ENCODE results near the gene DCLK2. TPM values are rescaled to one million over a fixed set of nuclear protein-coding genes. Genes with fewer than 3 reads are reported as not detected.

DCLK2 gene
- total RNA-seq, 3 donors from 2014 or later = 0.08 TPM; not detected in 2

DNA sequence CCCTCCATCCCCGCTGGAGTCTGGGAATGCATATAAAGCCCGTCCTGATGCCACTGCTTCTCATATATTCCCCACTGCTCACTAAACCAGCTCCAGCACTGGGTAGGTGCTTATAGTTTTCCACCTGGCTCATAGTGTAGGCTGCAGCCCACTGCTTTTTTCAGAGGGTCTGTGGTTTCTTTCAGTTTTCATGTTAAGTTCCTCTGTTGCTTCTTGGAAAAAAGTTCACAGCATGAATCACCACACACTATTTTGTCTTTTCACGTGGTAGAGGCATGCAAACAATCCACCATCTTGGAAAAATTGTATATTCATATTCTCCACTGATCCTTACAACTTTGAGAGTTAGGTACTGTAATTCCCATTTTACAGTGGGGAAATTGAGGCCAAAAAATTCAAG lies 39.4 kb downstream of the DCLK2 start:
- Mint-ChIP-seq H3K36me3 (ENCODE audit: insufficient read depth) (no peaks in the 10 kb centered on the region), H3K9me3 (peaks cover 6% of the 10 kb centered on the region), H3K4me3 (no peak overlapping the region), H3K27me3 (ENCODE audit: low read depth) (peaks cover 11% of the 10 kb centered on the region), H3K4me1 (ENCODE audit: low read depth) (no peaks in the 10 kb centered on the region)
- no peak for DNase-seq
- ATAC-seq = no peak

DNA sequence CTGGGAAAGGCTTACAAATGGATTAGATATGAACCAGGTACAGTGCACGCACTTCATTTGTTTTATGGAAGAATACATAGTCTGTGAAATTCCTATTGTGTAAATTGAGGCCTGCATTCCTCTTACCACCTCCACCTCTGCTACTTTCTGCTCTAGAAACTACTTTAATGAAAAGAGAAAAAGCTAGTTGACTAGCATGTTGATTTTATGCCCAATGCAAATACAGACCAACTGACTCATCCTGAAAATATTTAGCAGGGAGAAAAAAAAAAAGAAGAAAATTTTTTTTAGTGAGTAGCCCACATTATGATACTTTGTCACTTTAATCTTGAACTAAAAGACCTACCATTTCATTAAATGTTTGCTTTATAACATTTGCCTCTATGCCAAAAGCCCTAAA lies 41.2 kb downstream of the DCLK2 start:
- H3K4me3 Mint-ChIP-seq = no peak overlapping the region
- H3K4me1 Mint-ChIP-seq (ENCODE audit: low read depth) = no peaks in the 10 kb centered on the region
- no peaks in the 10 kb centered on the region for H3K36me3 Mint-ChIP-seq (ENCODE audit: insufficient read depth)

DNA sequence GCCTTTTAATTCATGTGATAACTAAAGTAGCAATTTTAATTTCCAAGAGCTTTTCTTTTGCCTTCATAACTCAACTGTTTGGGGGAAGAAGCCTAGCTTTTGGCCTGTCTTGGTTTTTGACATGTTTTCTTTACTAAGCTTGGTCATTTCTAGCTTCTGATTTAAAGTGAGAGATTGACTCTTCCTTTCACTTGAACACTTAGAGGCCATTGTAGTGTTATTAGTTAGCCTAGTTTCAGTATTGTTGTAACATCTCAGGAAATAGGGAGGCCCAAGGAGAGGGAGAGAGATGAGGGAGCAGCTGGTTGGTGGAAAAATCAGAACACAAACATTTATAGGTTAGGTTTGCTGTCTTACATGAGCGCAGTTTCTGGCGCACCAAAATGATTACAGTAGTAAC lies 44.8 kb downstream of the DCLK2 start:
- H3K9me3 Mint-ChIP-seq = no peaks in the 10 kb centered on the region
- H3K36me3 Mint-ChIP-seq (ENCODE audit: insufficient read depth) = no peaks in the 10 kb centered on the region
- ATAC-seq = no peak
- peaks cover 5% of the 10 kb centered on the region for H3K27me3 Mint-ChIP-seq (ENCODE audit: low read depth)
- no peak for DNase-seq
- no peak overlapping the region for H3K4me3 Mint-ChIP-seq
- no peaks in the 10 kb centered on the region for H3K4me1 Mint-ChIP-seq (ENCODE audit: low read depth)

More for the DNA sequence above, 41.2 kb downstream of the DCLK2 start:
- Mint-ChIP-seq H3K9me3 (no peaks in the 10 kb centered on the region), H3K27me3 (ENCODE audit: low read depth) (peaks cover 7% of the 10 kb centered on the region)
- DNase-seq (no peak), ATAC-seq (no peak)

DNA sequence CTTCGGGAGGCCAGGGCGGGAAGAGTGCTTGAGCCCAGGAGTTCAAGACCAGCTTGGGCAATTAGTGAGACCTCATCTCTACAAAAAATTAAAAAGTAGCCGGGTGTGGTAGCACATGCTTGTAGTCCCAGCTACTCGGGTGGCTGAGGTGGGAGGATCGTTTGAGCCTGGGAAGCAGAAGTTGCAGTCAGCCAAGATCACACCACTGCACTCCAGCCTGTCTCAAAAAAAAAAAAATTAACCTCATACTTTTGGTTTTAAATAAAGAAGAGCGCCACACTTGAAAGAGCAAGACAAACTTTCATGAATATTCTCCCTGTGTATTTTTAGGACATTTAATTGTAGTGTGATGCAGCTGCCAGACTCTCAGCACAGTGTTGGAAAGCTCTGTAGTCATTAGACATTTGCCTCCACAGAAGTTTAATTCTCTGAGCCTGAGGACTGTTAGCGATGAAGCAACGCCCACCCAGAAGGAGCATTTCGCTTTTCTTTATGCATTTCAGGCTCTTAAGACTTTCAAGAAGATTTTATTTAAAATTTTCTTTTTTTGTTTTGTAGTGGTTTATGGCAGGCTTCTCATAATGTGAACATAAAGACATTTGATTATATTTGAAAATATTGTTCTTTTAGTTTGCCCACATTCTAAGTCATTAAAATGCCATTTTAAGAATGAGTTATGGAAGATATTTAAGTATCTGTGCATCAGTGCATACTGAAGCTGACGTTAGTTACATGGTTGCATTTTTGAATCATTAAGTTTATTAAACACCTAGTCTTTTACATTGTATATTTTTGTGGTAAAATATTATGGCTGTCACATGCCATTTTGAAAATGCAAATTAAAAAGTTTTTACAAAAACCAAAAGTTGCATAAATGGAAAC lies 45.8 kb downstream of the DCLK2 start:
- Mint-ChIP-seq H3K4me1 (ENCODE audit: low read depth) (no peaks in the 10 kb centered on the region), H3K9me3 (no peaks in the 10 kb centered on the region), H3K36me3 (ENCODE audit: insufficient read depth) (no peaks in the 10 kb centered on the region), H3K4me3 (no peak overlapping the region), H3K27me3 (ENCODE audit: low read depth) (peaks cover 10% of the 10 kb centered on the region)
- no peak for ATAC-seq
- no peak for DNase-seq

DNA sequence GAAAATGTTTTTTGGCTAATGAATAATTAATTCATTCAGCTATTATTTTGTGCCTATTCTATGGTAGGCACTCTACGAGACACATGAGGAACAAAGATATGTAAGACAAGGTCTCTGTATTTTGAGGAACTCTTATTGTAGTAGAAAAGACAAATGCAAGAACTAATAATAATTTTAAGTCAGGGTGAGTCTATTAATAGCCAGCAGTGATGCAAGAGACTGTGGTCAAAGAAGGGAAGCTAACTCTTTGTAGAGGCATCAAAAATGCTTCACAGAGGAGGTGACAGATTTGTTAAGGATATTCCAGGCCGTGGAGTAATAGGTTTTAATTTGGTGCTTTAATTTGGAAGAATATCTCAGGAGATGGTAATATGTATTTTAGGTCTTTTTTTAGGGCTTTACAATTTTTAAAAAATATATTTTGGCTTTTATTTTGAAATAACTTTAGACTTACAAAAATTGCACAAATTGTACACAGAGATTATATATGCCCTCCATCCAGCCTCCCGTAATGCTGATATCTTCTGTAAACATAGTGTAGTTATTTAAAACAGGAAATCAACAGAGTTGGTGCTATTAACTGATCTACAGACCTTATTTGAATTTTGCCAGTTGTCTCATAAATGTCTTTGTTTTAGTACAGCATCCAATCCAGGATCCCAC lies 48.1 kb downstream of the DCLK2 start:
- no peaks in the 10 kb centered on the region for H3K36me3 Mint-ChIP-seq (ENCODE audit: insufficient read depth)
- DNase-seq (no peak), ATAC-seq (no peak)
- no peaks in the 10 kb centered on the region for H3K9me3 Mint-ChIP-seq
- H3K4me1 Mint-ChIP-seq (ENCODE audit: low read depth) = no peaks in the 10 kb centered on the region
- H3K27me3 Mint-ChIP-seq (ENCODE audit: low read depth) = peaks cover 10% of the 10 kb centered on the region
- H3K4me3 Mint-ChIP-seq = no peak overlapping the region

DNA sequence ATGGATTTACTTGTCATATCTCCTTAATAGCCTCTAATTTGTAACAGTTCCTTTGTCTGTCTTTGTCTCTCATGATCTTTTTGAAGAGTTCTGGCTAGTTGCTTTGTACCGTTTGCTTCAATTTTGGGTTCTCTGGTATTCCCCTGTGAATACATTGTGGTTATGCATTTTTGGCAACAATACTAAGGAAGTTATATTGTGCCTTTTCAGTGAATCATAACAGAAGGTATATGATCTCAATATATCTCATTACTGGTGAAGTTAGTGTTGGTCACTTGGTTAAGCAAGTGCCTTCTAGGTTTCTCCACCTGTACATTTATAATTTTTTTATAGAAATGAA lies 48.6 kb downstream of the DCLK2 start:
- ATAC-seq = no peak

DNA sequence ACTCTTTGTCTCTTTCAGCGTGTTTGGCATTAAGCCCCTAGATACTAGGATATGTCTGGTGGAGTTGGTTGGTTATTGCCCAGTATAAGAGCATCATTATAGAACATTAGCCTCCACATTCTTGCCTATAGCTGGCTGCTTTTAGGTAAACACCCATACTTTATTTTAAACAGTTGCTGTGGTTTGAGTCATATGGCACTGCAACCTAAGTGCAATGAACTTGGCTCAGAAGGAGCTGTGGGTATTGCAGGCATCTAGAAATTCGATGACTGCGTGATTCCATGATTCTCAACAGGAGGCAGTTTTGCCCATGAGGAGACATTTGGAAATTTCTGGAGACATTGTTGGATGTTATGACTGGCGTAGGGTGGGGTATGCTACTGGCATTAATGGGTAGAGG lies 49.5 kb downstream of the DCLK2 start:
- Mint-ChIP-seq H3K4me1 (ENCODE audit: low read depth) (no peaks in the 10 kb centered on the region), H3K9me3 (no peaks in the 10 kb centered on the region), H3K27me3 (ENCODE audit: low read depth) (peaks cover 7% of the 10 kb centered on the region), H3K36me3 (ENCODE audit: insufficient read depth) (no peaks in the 10 kb centered on the region), H3K4me3 (no peak overlapping the region)
- ATAC-seq (no peak), DNase-seq (no peak)

More for the DNA sequence above, 48.6 kb downstream of the DCLK2 start:
- Mint-ChIP-seq H3K9me3 (no peaks in the 10 kb centered on the region), H3K36me3 (ENCODE audit: insufficient read depth) (no peaks in the 10 kb centered on the region), H3K27me3 (ENCODE audit: low read depth) (peaks cover 9% of the 10 kb centered on the region), H3K4me1 (ENCODE audit: low read depth) (no peaks in the 10 kb centered on the region), H3K4me3 (no peak overlapping the region)
- DNase-seq = no peak

DNA sequence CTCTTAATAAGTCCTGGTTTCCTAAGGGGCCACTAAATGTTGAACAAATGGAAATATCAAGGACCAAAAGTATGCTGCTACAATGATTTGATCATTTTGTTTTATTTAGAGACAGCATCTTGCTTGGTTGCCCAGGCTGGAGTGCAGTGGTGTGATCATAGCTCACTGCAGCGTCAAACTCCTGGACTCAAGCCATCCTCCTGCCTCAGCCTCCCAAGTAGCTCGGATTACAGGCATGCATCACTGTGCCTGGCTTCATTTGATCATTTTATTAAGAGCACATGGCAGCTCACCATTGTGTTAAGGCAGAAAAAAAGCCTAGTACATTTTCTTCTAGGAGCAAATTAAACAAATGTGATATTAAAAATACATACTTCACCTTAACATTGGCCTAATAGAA lies 52.7 kb downstream of the DCLK2 start:
- no peaks in the 10 kb centered on the region for H3K36me3 Mint-ChIP-seq (ENCODE audit: insufficient read depth)
- no peak overlapping the region for H3K4me3 Mint-ChIP-seq
- H3K4me1 Mint-ChIP-seq (ENCODE audit: low read depth) = no peaks in the 10 kb centered on the region
- peaks cover 7% of the 10 kb centered on the region for H3K27me3 Mint-ChIP-seq (ENCODE audit: low read depth)
- ATAC-seq (no peak), DNase-seq (no peak)
- no peaks in the 10 kb centered on the region for H3K9me3 Mint-ChIP-seq

DNA sequence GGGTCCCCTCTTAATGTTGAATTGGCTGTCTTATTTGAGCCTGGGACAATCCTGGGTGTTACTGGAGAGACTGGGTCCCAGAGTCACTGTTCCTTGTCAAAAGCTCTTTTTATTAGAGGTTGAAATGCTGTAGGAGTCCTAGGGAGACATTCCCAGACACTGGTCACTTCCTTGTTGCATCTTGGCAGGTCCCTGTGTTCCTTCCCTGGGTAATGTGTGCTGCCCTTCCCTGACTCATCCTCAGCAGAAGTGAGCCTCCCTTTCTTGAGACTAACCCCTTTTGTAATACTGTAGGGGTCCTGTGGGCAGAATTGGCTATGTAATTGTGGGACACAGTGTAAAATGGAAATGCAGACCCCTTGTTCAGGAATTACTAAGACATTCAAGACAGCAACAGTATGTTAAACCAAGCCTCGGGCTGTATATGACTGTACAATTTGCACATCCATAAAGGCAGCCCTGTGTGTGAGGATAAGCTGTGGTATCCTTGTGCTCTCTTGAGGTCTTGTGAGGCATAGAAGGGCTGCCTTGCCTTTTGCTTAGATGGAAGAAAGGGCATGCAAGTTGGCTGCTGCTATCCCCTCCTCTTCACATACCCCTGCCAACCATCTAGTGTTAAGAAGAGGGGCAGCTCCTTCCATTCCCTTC lies 53.5 kb downstream of the DCLK2 start:
- Mint-ChIP-seq H3K9me3 (no peaks in the 10 kb centered on the region), H3K36me3 (ENCODE audit: insufficient read depth) (no peaks in the 10 kb centered on the region), H3K4me1 (ENCODE audit: low read depth) (no peaks in the 10 kb centered on the region), H3K27me3 (ENCODE audit: low read depth) (peaks cover 7% of the 10 kb centered on the region), H3K4me3 (no peak overlapping the region)
- no peak for DNase-seq
- ATAC-seq = no peak

DNA sequence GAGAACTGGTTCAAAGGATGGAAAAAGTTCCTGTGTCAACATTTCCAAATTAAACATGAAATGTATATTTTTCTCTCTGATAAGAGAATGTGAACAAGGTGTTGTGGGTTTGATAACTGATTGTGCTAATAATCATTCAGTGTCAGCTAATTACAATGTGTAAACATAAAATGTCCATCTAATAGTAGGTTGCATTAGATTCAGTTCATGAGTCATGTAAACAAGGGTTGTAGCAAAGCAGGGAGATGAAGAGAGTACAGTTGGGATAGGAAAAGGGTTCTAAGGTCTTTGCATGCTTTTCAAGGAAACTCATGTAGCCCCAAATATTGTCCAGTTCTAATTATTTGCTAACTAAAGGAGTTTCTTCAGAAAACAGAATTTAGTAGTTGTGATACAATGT lies 55.4 kb downstream of the DCLK2 start:
- H3K4me3 Mint-ChIP-seq = no peak overlapping the region
- no peaks in the 10 kb centered on the region for H3K9me3 Mint-ChIP-seq
- no peak for DNase-seq
- no peaks in the 10 kb centered on the region for H3K36me3 Mint-ChIP-seq (ENCODE audit: insufficient read depth)
- H3K4me1 Mint-ChIP-seq (ENCODE audit: low read depth) = no peaks in the 10 kb centered on the region
- H3K27me3 Mint-ChIP-seq (ENCODE audit: low read depth) = peaks cover under 1% of the 10 kb centered on the region
- ATAC-seq = no peak

DNA sequence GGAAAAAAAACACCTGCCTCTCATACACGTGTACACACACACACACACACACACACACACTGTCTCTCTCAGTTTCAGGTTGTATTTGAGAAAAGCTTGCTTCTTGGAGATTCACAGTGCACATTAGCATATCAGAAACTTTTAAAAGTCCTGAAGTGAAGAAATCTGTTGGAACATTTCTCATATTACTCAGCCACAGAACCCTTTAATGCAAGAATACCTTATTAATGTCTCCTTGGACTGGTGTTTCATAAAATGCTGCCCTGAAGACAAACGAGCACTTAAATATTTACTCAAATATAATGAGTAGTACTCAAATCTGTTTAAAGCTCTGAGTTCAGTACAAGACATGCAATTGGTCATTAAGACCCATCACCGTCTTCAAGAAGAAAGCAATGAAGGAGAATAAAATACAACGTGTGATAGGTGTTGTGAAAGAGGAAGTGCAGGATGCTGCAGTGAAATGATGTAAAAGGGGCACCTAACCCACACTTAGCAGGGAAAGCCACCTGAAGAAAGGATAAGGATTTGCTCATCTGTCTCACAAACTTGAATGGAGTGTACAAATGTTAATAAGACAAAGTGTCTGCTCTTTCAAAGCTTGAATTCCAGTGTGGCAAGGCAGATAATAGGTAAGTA lies 57.0 kb downstream of the DCLK2 start:
- no peak overlapping the region for H3K4me3 Mint-ChIP-seq
- DNase-seq (no peak), ATAC-seq (no peak)
- H3K36me3 Mint-ChIP-seq (ENCODE audit: insufficient read depth) = no peaks in the 10 kb centered on the region
- no peaks in the 10 kb centered on the region for H3K4me1 Mint-ChIP-seq (ENCODE audit: low read depth)
- H3K9me3 Mint-ChIP-seq = no peaks in the 10 kb centered on the region
- H3K27me3 Mint-ChIP-seq (ENCODE audit: low read depth) = no peaks in the 10 kb centered on the region

DNA sequence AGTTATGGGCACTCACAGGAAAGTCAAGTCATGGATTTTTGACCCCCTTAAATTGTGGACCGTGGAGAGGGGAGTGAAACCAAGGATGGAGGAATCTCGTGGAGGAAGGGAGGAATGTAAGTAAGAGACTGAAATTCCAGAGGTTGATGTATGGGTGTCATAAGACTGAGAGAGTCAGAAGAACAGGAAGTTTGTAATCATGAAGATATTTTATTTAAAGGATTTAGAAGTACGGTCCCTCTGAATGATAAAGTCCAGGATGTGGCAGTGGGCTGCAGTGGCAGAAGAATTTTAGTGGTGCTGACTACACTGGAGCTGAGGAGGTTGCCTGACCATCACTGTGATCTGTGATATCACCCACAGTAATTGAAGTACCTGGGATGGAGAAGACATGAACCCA lies 57.8 kb downstream of the DCLK2 start:
- Mint-ChIP-seq H3K4me3 (no peak overlapping the region), H3K9me3 (no peaks in the 10 kb centered on the region), H3K27me3 (ENCODE audit: low read depth) (no peaks in the 10 kb centered on the region), H3K36me3 (ENCODE audit: insufficient read depth) (no peaks in the 10 kb centered on the region), H3K4me1 (ENCODE audit: low read depth) (no peaks in the 10 kb centered on the region)
- no peak for DNase-seq
- no peak for ATAC-seq

DNA sequence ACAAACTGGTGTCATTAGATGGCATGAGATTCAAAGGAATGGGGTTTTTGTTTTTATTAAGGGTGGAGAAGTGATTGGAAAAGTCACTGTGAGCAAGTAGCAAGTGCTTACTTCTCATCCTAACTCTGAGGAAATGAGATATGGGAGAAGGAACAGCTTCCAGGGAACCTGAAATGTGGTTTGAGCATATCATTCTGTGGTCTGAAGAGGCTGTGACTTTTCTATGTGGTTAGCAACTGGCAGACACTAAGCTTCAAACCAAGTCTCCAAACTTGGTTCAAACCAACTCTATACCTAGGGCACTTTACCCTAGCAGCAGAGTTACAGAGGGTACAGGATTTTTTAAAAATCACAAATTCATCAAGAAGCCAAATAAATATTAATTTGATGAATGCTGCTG lies 58.2 kb downstream of the DCLK2 start:
- DNase-seq = no peak
- H3K4me3 Mint-ChIP-seq = no peak overlapping the region
- no peaks in the 10 kb centered on the region for H3K9me3 Mint-ChIP-seq
- no peaks in the 10 kb centered on the region for H3K36me3 Mint-ChIP-seq (ENCODE audit: insufficient read depth)
- ATAC-seq = no peak
- peaks cover 2% of the 10 kb centered on the region for H3K27me3 Mint-ChIP-seq (ENCODE audit: low read depth)
- no peaks in the 10 kb centered on the region for H3K4me1 Mint-ChIP-seq (ENCODE audit: low read depth)

DNA sequence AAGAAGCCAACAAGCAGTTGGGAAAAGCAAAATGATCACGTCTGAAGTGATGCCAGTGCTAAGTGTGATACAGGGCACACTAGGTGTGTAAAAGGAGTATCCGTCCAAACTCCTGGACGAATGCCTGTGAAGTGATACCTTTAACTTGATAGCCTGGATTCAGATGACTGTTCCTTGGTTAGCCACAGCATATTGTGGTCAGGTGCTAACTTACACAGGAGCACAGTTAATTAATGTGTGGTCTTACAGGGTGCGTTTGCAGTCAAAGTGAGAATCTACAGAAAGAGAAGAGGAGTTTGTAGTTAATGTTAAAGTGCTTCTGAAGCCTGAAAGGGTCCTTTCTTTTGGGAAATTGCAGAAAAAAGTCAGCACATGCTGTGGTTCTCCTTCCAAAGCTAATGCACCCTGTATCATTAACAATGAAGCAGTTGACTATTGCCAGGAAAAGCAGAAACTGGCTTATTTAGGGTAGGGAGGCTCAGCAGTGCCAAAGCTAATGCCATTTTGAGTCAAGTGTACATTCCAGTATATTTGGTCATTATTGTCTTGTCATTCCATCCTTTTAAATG lies 61.1 kb downstream of the DCLK2 start:
- H3K4me3 Mint-ChIP-seq = no peak overlapping the region
- H3K27me3 Mint-ChIP-seq (ENCODE audit: low read depth) = peaks cover 2% of the 10 kb centered on the region
- DNase-seq (no peak), ATAC-seq (no peak)
- no peaks in the 10 kb centered on the region for H3K4me1 Mint-ChIP-seq (ENCODE audit: low read depth)
- H3K36me3 Mint-ChIP-seq (ENCODE audit: insufficient read depth) = no peaks in the 10 kb centered on the region
- no peaks in the 10 kb centered on the region for H3K9me3 Mint-ChIP-seq
